Keratinocyte (primary cell): ENCODE results near the gene ATP6V1E1.

ENCODE experiments used
- CTCF ChIP-seq, 3 experiments: IDR thresholded peaks in 1 of 3; conservative IDR thresholded peaks in 1 of 3; optimal IDR thresholded peaks in 1 of 3; 2 replicates in 2 of 3; 3 replicates in 1 of 3; pipeline versions ENCODE3 to v1.5.1; 2011; ENCODE audit warnings: low read length in 3 of 3, mild to moderate bottlenecking in 3 of 3, moderate library complexity in 2 of 3, control low read depth in 1 of 3, inconsistent platforms in 1 of 3; ENCODE audit not compliant: insufficient read depth in 2 of 3; ENCODE audit errors: extremely low read depth in 1 of 3
- EZH2 ChIP-seq: IDR thresholded peaks from one replicate; pipeline ENCODE4 v1.6.1; 2012; ENCODE audit warnings: inconsistent platforms, mild to moderate bottlenecking, low read length, moderate library complexity

GRCh38 chr22:17575681-17576080 lies 52.9 kb downstream of the ATP6V1E1 start:
- no peak for TF ChIP-seq CTCF (optimal IDR thresholded peaks at IDR 0.05 in 1 of 3, IDR thresholded peaks at IDR 0.05 in 1 of 3, conservative IDR thresholded peaks at IDR 0.05 in 1 of 3; ENCODE audit: extremely low read depth in 1 of 3, insufficient read depth in 2 of 3, low read length in 3 of 3)
- TF ChIP-seq EZH2: no peak
